GM12892 (cell line): ENCODE measurements around the gene MX2.

Source experiments
- POLR2A ChIP-seq: IDR thresholded peaks from 2 replicates; pipeline ENCODE4 v1.6.1; 2011; ENCODE audit warnings: low read depth, low read length, control low read depth
- POLR2AphosphoS5 ChIP-seq: IDR thresholded peaks from 2 replicates; pipeline ENCODE4 v1.6.1; 2011; ENCODE audit warnings: low read depth, low read length, control low read depth
- TAF1 ChIP-seq: IDR thresholded peaks from 2 replicates; pipeline ENCODE4 v1.6.1; 2011; ENCODE audit warnings: low read depth, mild to moderate bottlenecking, control low read depth, low read length, borderline replicate concordance

- TF ChIP-seq POLR2A (no peak), POLR2AphosphoS5 (no peak), TAF1 (no peak)
Observed at GRCh38 chr21:41422546-41423304, 60.9 kb downstream of the MX2 start.
